ENCODE data around the gene CBX7. TPM values are rescaled to one million over a fixed set of nuclear protein-coding genes. Genes with fewer than 3 reads are reported as not detected.

Gene CBX7
- total and polyA plus RNA-seq, 2 of the 4 experiments (the other 2 are of a cell fraction), result 0.90 to 3.6 TPM

- no peak overlapping the region for H3K4me2 ChIP-seq (ENCODE audit: low read depth, low read length)
- no peak overlapping the region for H2AK5ac ChIP-seq (ENCODE audit: low read depth, low read length)
- no peak overlapping the region for H4K8ac ChIP-seq (ENCODE audit: low read depth in 2 of 2, low read length in 2 of 2)
- H2AK9ac ChIP-seq (replicated peaks; ENCODE audit: low read depth, low read length, poor library complexity), result no peak overlapping the region
- BruUV-seq (replicated peaks), result no TSS peak
- CTCF ChIA-PET, result no interaction called here
- in situ Hi-C loops (cut with MboI; ENCODE audit: low sequenced_read_pairs), result no loop called here
- H3K79me1 ChIP-seq (ENCODE audit: low read depth in 1 of 2, low read length in 2 of 2), result no peaks in the 10 kb centered on the region
- no peaks in the 10 kb centered on the region for H3K27me3 ChIP-seq (ENCODE audit: control insufficient read depth, insufficient read depth, low read length)
- no peak overlapping the region for H2AFZ ChIP-seq (replicated peaks; ENCODE audit: low read length, poor library complexity)
- dilution Hi-C loops (cut with HindIII; ENCODE audit: low sequenced_read_pairs, unreplicated experiment), result no loop called here
- no peak overlapping the region for H3K9ac ChIP-seq (ENCODE audit: low read depth, low read length)
- H3K4me3 ChIP-seq (ENCODE audit: insufficient read depth, low read depth, low read length), result no peak overlapping the region
- WGBS, 2 experiments (ENCODE audit: extremely low coverage in 2 of 2, insufficient read length in 1 of 2), result no CpG with 5 or more reads among the region's 5 CpGs
- POLR2A ChIA-PET (ENCODE audit: unreplicated experiment), result no interaction called here
- no peak overlapping the region for H2BK5ac ChIP-seq (ENCODE audit: low read depth, low read length, poor library complexity, severe bottlenecking)
- peaks cover 2% of the 10 kb centered on the region for H3K4me1 ChIP-seq (ENCODE audit: control insufficient read depth, insufficient read depth, low read length)
- no peak overlapping the region for H2BK15ac ChIP-seq (ENCODE audit: low read depth, low read length)
- intact Hi-C loops (cut with micrococcal nuclease), result no loop called here
- H3K36me3 ChIP-seq (ENCODE audit: control insufficient read depth, insufficient read depth, low read length), result no peaks in the 10 kb centered on the region
- no peak overlapping the region for H3K56ac ChIP-seq (ENCODE audit: extremely low read depth, insufficient read depth, low read length)
- H3K14ac ChIP-seq (replicated peaks; ENCODE audit: low read depth, low read length), result no peak overlapping the region
- no peak overlapping the region for H4K91ac ChIP-seq (ENCODE audit: insufficient read depth, low read depth, low read length)
- H4K5ac ChIP-seq (ENCODE audit: low read depth, low read length), result no peak overlapping the region
- no peak overlapping the region for H3K27ac ChIP-seq (ENCODE audit: insufficient read depth, low read length)
- no peak overlapping the region for H3K4ac ChIP-seq (ENCODE audit: low read depth, low read length)
- ATAC-seq (ENCODE audit: low read depth) (no peak), DNase-seq (no peak)
- no peaks in the 10 kb centered on the region for H4K20me1 ChIP-seq (ENCODE audit: insufficient read depth, low read length)
- H3K23ac ChIP-seq (ENCODE audit: low read depth, low read length), result no peak overlapping the region
- no peak overlapping the region for H2BK120ac ChIP-seq (ENCODE audit: low read depth, low read length)
- H3K9me3 ChIP-seq (ENCODE audit: control insufficient read depth, insufficient read depth, low read length), result peaks cover 16% of the 10 kb centered on the region
- 0 out of 2 replicates have a peak, but pooled peaks cover 2% of the 10 kb centered on the region for H3K9me1 ChIP-seq (ENCODE audit: insufficient read depth, low read length)
- no peak for TF ChIP-seq RAD21 (IDR thresholded peaks at IDR 0.05; ENCODE audit: low read length)
- no peak for TF ChIP-seq CTCF (conservative IDR thresholded peaks at IDR 0.05; ENCODE audit: low read depth, low read length)
- TF ChIP-seq RCOR1 (IDR thresholded peaks at IDR 0.05; ENCODE audit: insufficient replicate concordance, low read length), result no peak
- no peak for TF ChIP-seq CHD1 (IDR thresholded peaks at IDR 0.05; ENCODE audit: low read depth, low read length)
- no peak overlapping the region for H3K18ac ChIP-seq (ENCODE audit: low read depth, low read length)
- H2BK20ac ChIP-seq (ENCODE audit: low read depth, low read length), result no peak overlapping the region
Measured at GRCh38 chr22:39197578-39197977, 45.1 kb upstream of the CBX7 start.

Data from IMR-90 (cell line).